ENCODE data around the gene PCTP.
A peak's percentile ranks its signal among the peaks of the same experiment; 100 is the strongest.

Gene PCTP

GRCh38 chr17:55760643-55761355 is 9.9 kb downstream of the PCTP start:
- no peak for DNase-seq

- DNase-seq = no peak
Measured at GRCh38 chr17:55762086-55762858, 11.4 kb downstream of the PCTP start.

GRCh38 chr17:55763856-55764255 is 13.0 kb downstream of the PCTP start:
- DNase-seq = no peak

- DNase-seq = no peak
Measured at GRCh38 chr17:55764610-55765009, 13.8 kb downstream of the PCTP start.

GRCh38 chr17:55765472-55765871 is 14.6 kb downstream of the PCTP start:
- no peak for DNase-seq

GRCh38 chr17:55768936-55769624 is 18.2 kb downstream of the PCTP start:
- DNase-seq = no peak

- DNase-seq = no peak
Measured at GRCh38 chr17:55769625-55770000, 18.8 kb downstream of the PCTP start.

- DNase-seq = peak; percentile 7
Measured at GRCh38 chr17:55770196-55770870, 19.5 kb downstream of the PCTP start.

- DNase-seq = no peak
Measured at GRCh38 chr17:55772086-55772485, 21.2 kb downstream of the PCTP start.

- DNase-seq = no peak
Measured at GRCh38 chr17:55773671-55774070, 22.8 kb downstream of the PCTP start.

- peak; percentile 19 for DNase-seq
Measured at GRCh38 chr17:55774846-55775271, 24.0 kb downstream of the PCTP start.

- no peak for DNase-seq
Measured at GRCh38 chr17:55776271-55776670, 25.4 kb downstream of the PCTP start.

GRCh38 chr17:55777471-55777971 is 26.7 kb downstream of the PCTP start:
- no peak for DNase-seq

GRCh38 chr17:55778389-55779118 is 27.7 kb downstream of the PCTP start:
- DNase-seq = no peak

GRCh38 chr17:55783684-55784245 is 32.9 kb downstream of the PCTP start:
- no peak for DNase-seq

- DNase-seq = no peak
Measured at GRCh38 chr17:55784666-55785065, 33.8 kb downstream of the PCTP start.

GRCh38 chr17:55785181-55785580 is 34.3 kb downstream of the PCTP start:
- DNase-seq = no peak

- DNase-seq = no peak
Measured at GRCh38 chr17:55793272-55793671, 42.4 kb downstream of the PCTP start.

- peak; percentile 21 for DNase-seq
Measured at GRCh38 chr17:55794725-55795482, 44.1 kb downstream of the PCTP start.

- no peak for DNase-seq
Measured at GRCh38 chr17:55806745-55807495, 56.1 kb downstream of the PCTP start.
